ENCODE data around the gene KCNA1.
A peak's percentile ranks its signal among the peaks of the same experiment; 100 is the strongest.
"Not testable (repeated sequence)": the region's sequence is repeated elsewhere in the genome, so short reads cannot be mapped to it uniquely, and the experiment has no call there.

Gene KCNA1

DNA sequence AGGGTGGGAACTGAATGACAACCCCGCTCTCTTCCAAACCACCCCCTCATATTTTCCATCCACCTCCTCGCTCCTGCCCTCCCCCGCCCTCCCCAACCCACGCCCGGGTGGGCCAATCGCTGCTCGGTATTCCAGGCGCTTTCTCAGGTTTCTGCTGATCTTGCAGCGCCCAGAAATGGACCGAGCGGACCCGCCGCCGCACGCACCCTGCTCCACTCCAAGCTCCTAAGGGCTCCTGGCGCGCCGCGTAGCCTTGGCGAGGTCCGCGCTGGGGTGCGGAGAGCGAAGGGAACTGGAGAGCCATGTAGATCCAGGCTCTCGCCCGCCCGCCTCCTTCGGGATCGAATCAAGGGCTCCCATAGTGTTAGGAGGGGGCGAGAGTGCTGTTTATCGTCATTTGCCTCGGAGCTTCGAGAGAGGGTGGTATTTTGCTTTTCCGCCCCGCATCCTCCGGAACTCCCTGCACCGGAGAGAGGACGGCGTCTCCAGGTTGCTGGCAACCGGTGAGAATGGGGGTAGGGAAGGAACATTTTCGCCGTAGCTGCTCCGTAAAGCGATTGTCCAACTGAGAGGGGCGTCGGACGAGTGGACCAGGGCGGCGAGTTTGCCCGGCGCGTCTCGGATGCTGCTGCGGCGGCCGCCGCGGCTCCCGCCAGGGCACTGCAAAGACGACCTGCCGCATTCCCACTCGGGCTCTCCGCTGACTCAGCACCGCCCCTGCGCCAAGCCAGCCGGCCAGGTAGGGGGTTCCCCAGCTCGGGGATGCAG lies at the start of gene KCNA1:
Gene KCNA1, plus strand, starts transcription at position 172 of the 768 bp plus-strand sequence. CDS start 1,474 bp downstream, outside the sequence.
- H3K27ac ChIP-seq (ENCODE audit: low read depth, low read length): no peak within 1 kb of the TSS
- H3K9ac ChIP-seq (ENCODE audit: low read length): no peak within 1 kb of the TSS
- H3K4me1 ChIP-seq (ENCODE audit: insufficient read depth, low read length): peaks cover 12% of the 10 kb centered on the region
- peak within 1 kb of the TSS; percentile 30 to 70 for H3K4me3 ChIP-seq (ENCODE audit: low read depth in 1 of 2, low read length in 2 of 2)
- peaks cover 26 to 34% of the 10 kb centered on the region in 2 donors for H3K27me3 ChIP-seq (ENCODE audit: control insufficient read depth in 1 of 2, insufficient read depth in 2 of 2, low read length in 2 of 2)
- H3K36me3 ChIP-seq (ENCODE audit: insufficient read depth, low read length): no peaks in the 10 kb centered on the region
- H3K9me3 ChIP-seq (ENCODE audit: low read length): no peaks in the 10 kb centered on the region

- H3K4me3 ChIP-seq (ENCODE audit: low read depth in 1 of 2, low read length in 2 of 2): no peak overlapping the region
- no peak overlapping the region for H3K27ac ChIP-seq (ENCODE audit: low read depth, low read length)
- no peak overlapping the region for H3K9ac ChIP-seq (ENCODE audit: low read length)
- no peaks in the 10 kb centered on the region for H3K9me3 ChIP-seq (ENCODE audit: low read length)
- H3K4me1 ChIP-seq (ENCODE audit: insufficient read depth, low read length): peaks cover 27% of the 10 kb centered on the region
- H3K36me3 ChIP-seq (ENCODE audit: insufficient read depth, low read length): no peaks in the 10 kb centered on the region
- H3K27me3 ChIP-seq (ENCODE audit: control insufficient read depth in 1 of 2, insufficient read depth in 2 of 2, low read length in 2 of 2): no peaks in the 10 kb centered on the region
Observed at GRCh38 chr12:4860741-4861140, 49.0 kb upstream of the KCNA1 start.

GRCh38 chr12:4862809-4863208 lies 46.9 kb upstream of the KCNA1 start:
- no peak overlapping the region for H3K9ac ChIP-seq (ENCODE audit: low read length)
- H3K27me3 ChIP-seq (ENCODE audit: control insufficient read depth in 1 of 2, insufficient read depth in 2 of 2, low read length in 2 of 2): no peaks in the 10 kb centered on the region
- H3K4me1 ChIP-seq (ENCODE audit: insufficient read depth, low read length): peaks cover 29% of the 10 kb centered on the region
- no peaks in the 10 kb centered on the region for H3K36me3 ChIP-seq (ENCODE audit: insufficient read depth, low read length)
- no peak overlapping the region for H3K27ac ChIP-seq (ENCODE audit: low read depth, low read length)
- H3K9me3 ChIP-seq (ENCODE audit: low read length): no peaks in the 10 kb centered on the region
- no peak overlapping the region for H3K4me3 ChIP-seq (ENCODE audit: low read depth in 1 of 2, low read length in 2 of 2)

DNA sequence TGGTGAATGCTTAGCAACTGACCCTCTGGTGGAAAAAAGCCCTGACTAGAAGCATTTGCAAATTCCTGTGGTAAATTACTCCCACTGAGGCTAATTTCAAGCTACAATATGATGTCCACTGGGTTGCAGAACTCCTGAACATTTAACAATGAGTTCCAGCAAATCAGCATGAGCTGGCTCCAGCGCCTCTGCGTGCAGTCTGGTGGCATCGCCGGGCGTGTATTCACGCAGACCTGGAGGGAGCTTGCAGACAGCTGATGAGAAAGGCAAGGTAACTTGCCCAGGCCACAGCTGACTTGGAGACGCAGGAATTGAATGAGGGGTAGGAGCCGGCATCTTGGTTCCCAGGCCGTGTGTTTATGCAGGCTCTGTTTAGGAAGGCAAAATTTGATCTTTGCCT lies 45.1 kb upstream of the KCNA1 start:
- H3K27ac ChIP-seq (ENCODE audit: low read depth, low read length): no peak overlapping the region
- H3K4me3 ChIP-seq (ENCODE audit: low read depth in 1 of 2, low read length in 2 of 2): no peak overlapping the region
- H3K27me3 ChIP-seq (ENCODE audit: control insufficient read depth in 1 of 2, insufficient read depth in 2 of 2, low read length in 2 of 2): no peaks in the 10 kb centered on the region

GRCh38 chr12:4865246-4865645 lies 44.5 kb upstream of the KCNA1 start:
- no peaks in the 10 kb centered on the region for H3K27me3 ChIP-seq (ENCODE audit: control insufficient read depth in 1 of 2, insufficient read depth in 2 of 2, low read length in 2 of 2)
- peaks cover 12% of the 10 kb centered on the region for H3K4me1 ChIP-seq (ENCODE audit: insufficient read depth, low read length)
- H3K9ac ChIP-seq (ENCODE audit: low read length): no peak overlapping the region
- no peaks in the 10 kb centered on the region for H3K9me3 ChIP-seq (ENCODE audit: low read length)
- H3K27ac ChIP-seq (ENCODE audit: low read depth, low read length): no peak overlapping the region
- no peaks in the 10 kb centered on the region for H3K36me3 ChIP-seq (ENCODE audit: insufficient read depth, low read length)
- H3K4me3 ChIP-seq (ENCODE audit: low read depth in 1 of 2, low read length in 2 of 2): no peak overlapping the region

More for the DNA sequence above, 45.1 kb upstream of the KCNA1 start:
- peaks cover 19% of the 10 kb centered on the region for H3K4me1 ChIP-seq (ENCODE audit: insufficient read depth, low read length)
- H3K36me3 ChIP-seq (ENCODE audit: insufficient read depth, low read length): no peaks in the 10 kb centered on the region
- H3K9ac ChIP-seq (ENCODE audit: low read length): no peak overlapping the region
- H3K9me3 ChIP-seq (ENCODE audit: low read length): no peaks in the 10 kb centered on the region

DNA sequence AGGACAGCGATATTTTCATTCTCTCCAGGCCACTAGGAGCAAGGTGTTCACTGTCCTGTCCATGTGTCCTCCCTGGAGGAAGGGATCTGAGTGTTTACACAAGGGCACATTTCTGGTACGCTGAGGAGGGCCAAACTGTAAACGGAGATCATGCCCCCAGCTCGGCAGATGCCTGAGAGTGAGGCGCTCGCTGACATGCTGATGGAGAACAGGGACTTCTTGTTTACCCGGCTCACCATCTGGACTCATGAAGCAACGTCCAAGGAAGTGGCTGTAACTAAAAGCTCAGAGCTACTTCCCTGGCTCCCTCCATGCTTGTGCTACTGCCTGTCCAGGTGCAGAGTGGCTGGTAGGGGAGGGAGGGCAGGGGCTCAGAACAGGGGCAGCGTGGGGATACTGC lies 43.4 kb upstream of the KCNA1 start:
- Histone ChIP-seq H3K9me3 (ENCODE audit: low read length) (no peaks in the 10 kb centered on the region), H3K4me3 (ENCODE audit: low read depth in 1 of 2, low read length in 2 of 2) (no peak overlapping the region), H3K36me3 (ENCODE audit: insufficient read depth, low read length) (no peaks in the 10 kb centered on the region), H3K9ac (ENCODE audit: low read length) (no peak overlapping the region), H3K27me3 (ENCODE audit: control insufficient read depth in 1 of 2, insufficient read depth in 2 of 2, low read length in 2 of 2) (no peaks in the 10 kb centered on the region), H3K4me1 (ENCODE audit: insufficient read depth, low read length) (peaks cover 9% of the 10 kb centered on the region), H3K27ac (ENCODE audit: low read depth, low read length) (no peak overlapping the region)

DNA sequence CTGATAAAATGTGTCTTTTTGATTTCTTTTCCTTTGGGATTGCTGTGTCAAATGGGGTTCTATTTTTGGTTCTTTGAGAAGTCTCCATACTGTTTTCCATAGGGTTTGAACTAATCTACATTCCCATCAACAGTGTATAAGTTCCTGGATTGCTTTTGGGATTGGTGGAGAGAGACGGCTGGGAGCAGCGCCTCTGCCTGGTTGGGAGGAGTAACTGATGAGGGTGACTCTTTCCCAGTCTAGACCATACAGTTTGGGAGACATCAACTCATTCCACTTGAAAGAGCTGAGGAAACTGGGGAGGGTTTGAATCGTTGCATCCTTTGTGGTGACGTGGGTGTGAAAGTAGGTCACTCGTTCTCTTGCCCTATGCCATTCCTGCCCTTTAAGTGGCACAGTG lies 42.3 kb upstream of the KCNA1 start:
- H3K27ac ChIP-seq (ENCODE audit: low read depth, low read length): no peak overlapping the region
- no peaks in the 10 kb centered on the region for H3K27me3 ChIP-seq (ENCODE audit: control insufficient read depth in 1 of 2, insufficient read depth in 2 of 2, low read length in 2 of 2)

DNA sequence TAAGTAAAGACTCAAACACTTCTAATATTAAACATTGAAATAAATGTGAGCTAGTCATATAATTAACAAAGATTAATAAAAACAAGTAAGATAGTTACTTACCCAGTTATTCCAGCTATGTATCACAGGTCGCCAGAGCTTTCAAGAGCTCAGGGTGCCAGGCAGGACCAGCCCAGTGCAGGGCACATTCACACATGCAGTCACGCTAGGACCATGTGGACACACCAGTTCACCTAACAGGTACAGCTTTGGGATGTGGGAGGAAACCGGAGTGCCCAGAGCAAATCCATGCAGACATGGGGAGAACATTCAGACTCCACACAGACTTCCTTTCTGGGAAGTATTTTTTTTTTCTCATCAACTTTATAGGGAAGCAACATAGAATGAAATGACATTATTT lies 39.3 kb upstream of the KCNA1 start:
- H3K36me3 ChIP-seq (ENCODE audit: insufficient read depth, low read length): no peaks in the 10 kb centered on the region
- no peaks in the 10 kb centered on the region for H3K27me3 ChIP-seq (ENCODE audit: control insufficient read depth in 1 of 2, insufficient read depth in 2 of 2, low read length in 2 of 2)
- H3K4me1 ChIP-seq (ENCODE audit: insufficient read depth, low read length): peaks cover 9% of the 10 kb centered on the region
- H3K9ac ChIP-seq (ENCODE audit: low read length): no peak overlapping the region
- no peaks in the 10 kb centered on the region for H3K9me3 ChIP-seq (ENCODE audit: low read length)
- no peak overlapping the region for H3K4me3 ChIP-seq (ENCODE audit: low read depth in 1 of 2, low read length in 2 of 2)
- no peak overlapping the region for H3K27ac ChIP-seq (ENCODE audit: low read depth, low read length)

More for the DNA sequence above, 42.3 kb upstream of the KCNA1 start:
- Histone ChIP-seq H3K4me1 (ENCODE audit: insufficient read depth, low read length) (peaks cover 9% of the 10 kb centered on the region), H3K9ac (ENCODE audit: low read length) (no peak overlapping the region), H3K4me3 (ENCODE audit: low read depth in 1 of 2, low read length in 2 of 2) (no peak overlapping the region), H3K9me3 (ENCODE audit: low read length) (no peaks in the 10 kb centered on the region), H3K36me3 (ENCODE audit: insufficient read depth, low read length) (no peaks in the 10 kb centered on the region)

DNA sequence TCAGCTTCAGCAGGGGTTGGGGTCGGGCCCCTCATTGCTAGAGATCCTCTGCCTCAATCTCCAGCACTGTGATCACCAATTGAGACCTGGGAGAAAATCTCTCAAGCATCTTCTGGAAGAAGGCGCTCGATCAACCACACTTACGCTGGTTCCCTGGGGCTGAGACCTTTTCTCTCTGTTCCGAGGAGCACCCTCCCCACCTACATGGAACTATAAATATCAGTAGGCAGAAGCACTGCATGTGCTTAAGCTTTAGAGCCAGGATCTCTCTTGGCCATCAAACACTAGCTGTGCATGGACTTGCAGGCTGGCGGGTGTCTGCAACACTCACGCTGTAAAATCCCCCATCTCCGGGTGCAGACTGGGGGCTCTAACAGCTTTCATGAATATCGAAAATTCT lies 38.2 kb upstream of the KCNA1 start:
- Histone ChIP-seq H3K27ac (ENCODE audit: low read depth, low read length) (no peak overlapping the region), H3K9ac (ENCODE audit: low read length) (no peak overlapping the region), H3K4me3 (ENCODE audit: low read depth in 1 of 2, low read length in 2 of 2) (no peak overlapping the region), H3K4me1 (ENCODE audit: insufficient read depth, low read length) (peaks cover 4% of the 10 kb centered on the region), H3K36me3 (ENCODE audit: insufficient read depth, low read length) (no peaks in the 10 kb centered on the region), H3K9me3 (ENCODE audit: low read length) (no peaks in the 10 kb centered on the region), H3K27me3 (ENCODE audit: control insufficient read depth in 1 of 2, insufficient read depth in 2 of 2, low read length in 2 of 2) (no peaks in the 10 kb centered on the region)

DNA sequence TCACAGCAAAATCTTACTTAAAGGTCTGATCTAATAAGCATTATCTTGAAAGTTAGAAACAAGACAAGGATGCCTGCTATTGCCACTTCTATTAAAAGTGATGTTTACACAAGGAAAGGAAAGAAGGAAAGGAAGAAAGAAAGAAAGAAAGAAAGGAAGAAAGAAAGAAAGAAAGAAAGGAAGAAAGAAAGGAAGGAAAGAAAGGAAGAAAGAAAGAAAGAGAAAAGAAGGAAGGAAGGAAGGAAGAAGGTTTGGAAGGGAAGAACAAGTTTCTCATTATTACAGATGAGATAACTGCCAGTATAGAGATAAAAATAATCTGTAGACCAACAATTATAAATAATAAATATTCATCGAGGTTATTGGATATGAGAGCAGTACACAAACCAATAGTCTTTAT lies 35.8 kb upstream of the KCNA1 start:
- no peaks in the 10 kb centered on the region for H3K9me3 ChIP-seq (ENCODE audit: low read length)
- H3K4me3 ChIP-seq (ENCODE audit: low read depth in 1 of 2, low read length in 2 of 2): no peak overlapping the region
- no peaks in the 10 kb centered on the region for H3K36me3 ChIP-seq (ENCODE audit: insufficient read depth, low read length)
- no peaks in the 10 kb centered on the region for H3K27me3 ChIP-seq (ENCODE audit: control insufficient read depth in 1 of 2, insufficient read depth in 2 of 2, low read length in 2 of 2)
- no peaks in the 10 kb centered on the region for H3K4me1 ChIP-seq (ENCODE audit: insufficient read depth, low read length)
- no peak overlapping the region for H3K27ac ChIP-seq (ENCODE audit: low read depth, low read length)
- no peak overlapping the region for H3K9ac ChIP-seq (ENCODE audit: low read length)

DNA sequence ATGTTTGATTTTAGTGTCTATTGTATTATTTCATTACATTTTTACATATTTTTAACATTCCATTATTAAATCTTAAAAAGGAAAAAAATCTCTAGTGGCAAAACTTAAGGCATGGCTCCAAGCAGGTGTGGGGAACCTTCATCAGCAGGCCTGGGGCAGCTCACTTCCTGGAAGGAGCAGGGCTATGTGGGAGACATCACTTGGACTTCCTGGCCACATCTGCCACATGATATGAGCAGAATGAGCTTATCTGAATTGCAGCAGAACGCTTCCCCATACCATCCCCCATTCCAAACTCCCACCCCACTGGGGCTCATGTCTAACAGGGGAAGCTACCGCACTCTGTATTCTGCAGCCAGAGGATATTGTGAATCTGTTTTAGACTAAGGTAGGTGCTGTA lies 35.0 kb upstream of the KCNA1 start:
- Histone ChIP-seq H3K4me1 (ENCODE audit: insufficient read depth, low read length) (no peaks in the 10 kb centered on the region), H3K27ac (ENCODE audit: low read depth, low read length) (no peak overlapping the region), H3K27me3 (ENCODE audit: control insufficient read depth in 1 of 2, insufficient read depth in 2 of 2, low read length in 2 of 2) (no peaks in the 10 kb centered on the region), H3K9ac (ENCODE audit: low read length) (no peak overlapping the region), H3K9me3 (ENCODE audit: low read length) (no peaks in the 10 kb centered on the region), H3K36me3 (ENCODE audit: insufficient read depth, low read length) (no peaks in the 10 kb centered on the region), H3K4me3 (ENCODE audit: low read depth in 1 of 2, low read length in 2 of 2) (no peak overlapping the region)

DNA sequence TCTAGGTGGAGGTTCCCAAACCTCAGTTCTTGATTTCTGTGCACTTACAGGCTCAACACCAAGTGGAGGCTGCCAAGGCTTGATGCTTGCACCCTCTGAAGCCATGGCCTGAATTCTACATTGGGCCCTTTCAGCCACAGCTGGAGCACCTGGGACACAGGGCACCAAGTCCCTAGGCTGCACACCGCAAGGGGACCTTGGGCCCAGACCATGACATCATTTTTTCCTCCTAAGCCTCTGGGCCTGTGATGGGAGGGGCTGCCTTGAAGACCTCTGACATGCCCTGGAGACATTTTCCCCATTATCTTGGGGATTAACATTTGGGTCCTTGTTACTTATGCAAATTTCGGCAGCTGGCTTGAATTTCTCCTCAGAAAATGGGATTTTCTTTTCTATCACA lies 30.2 kb upstream of the KCNA1 start:
- H3K27me3 ChIP-seq (ENCODE audit: control insufficient read depth in 1 of 2, insufficient read depth in 2 of 2, low read length in 2 of 2); H3K36me3 ChIP-seq (ENCODE audit: insufficient read depth, low read length); H3K9ac ChIP-seq (ENCODE audit: low read length); H3K4me3 ChIP-seq (ENCODE audit: low read depth in 1 of 2, low read length in 2 of 2); H3K9me3 ChIP-seq (ENCODE audit: low read length); H3K4me1 ChIP-seq (ENCODE audit: insufficient read depth, low read length); H3K27ac ChIP-seq (ENCODE audit: low read depth, low read length): not testable (repeated sequence)

Measured in muscle layer of colon (tissue), 2 donors.